HG02938 (cell line): Measurements from ENCODE around the gene CAMTA1.

Experiments used
- ATAC-seq: cut with Tn5 transposase; IDR thresholded peaks from one replicate; pipeline ENCODE4 v1.9.1; 2021; ENCODE audit warnings: mild to moderate bottlenecking, moderate library complexity; ENCODE audit not compliant: unreplicated experiment

CAMTA1 gene

DNA sequence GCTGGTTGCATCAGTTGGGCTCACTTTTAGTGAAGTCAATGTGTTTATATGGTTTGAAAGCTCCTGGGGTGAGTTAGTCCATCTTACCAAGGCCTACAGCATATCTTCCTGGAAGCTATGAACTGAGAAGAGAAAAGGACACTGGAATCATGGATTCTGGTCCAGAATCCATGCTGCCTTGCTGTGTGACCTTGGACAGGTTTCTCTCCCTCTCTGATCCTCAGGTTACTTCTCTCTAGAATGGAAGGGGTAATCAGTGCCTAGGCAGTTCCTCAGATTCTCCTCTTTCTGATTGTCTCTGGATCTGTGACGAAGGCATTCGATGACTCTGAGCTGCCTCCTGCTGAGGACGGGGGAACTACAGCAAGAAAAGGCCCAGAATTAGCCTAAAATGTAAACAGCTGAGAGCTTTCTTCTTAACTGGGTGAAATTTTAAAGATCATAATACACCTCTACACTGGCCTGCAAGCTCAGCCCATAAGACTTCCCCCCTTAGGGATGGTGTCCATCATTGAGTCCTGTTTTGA lies 560.9 kb downstream of the CAMTA1 start:
- ATAC-seq, result no peak

DNA sequence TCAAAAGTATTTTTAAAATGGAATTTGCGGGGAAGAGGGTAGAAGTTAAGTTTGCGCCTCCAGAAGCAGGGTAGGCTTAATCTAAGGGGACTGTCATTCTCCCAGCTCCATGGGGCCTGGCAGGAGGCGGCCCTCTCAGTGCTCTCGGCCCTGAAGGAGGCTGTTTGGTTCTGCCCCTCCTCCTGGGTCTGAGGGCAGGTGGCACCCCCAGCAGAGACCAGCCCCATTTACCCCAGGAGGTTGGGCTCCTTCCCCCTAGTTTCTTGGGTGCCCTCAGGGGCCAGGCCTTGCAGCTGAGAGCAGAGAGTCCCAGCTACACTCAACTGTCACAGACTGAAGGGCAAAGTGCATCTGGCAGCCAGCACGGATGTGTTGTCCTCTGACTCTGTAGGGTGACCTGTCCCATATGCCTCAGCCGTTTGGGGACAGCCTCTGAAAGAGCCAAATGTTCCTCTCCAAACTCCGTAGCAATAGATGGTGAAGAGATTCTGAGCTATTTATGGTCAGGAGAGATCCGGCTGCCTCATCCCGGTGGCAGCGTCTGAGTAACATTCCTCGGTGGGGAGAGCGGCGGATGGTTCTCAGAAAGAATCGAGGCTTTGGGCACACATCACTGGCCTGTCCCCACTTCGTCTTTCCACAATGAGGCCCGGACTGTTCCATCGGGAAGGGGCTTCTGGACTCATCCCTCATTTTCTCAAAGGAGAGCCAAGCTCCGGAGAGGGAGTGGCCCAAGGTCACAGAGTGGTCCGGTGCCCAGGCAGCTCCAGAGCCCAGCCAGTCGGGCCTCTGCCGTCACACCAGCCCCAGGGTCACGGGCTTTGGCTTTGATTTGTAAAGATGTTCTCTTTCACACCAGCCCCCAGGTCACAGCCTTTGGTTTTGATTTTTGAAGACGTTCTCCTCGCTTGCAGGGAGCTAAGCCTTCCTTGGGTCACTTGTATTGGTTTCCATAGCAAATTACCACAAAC lies 561.6 kb downstream of the CAMTA1 start:
- ATAC-seq, result no peak

DNA sequence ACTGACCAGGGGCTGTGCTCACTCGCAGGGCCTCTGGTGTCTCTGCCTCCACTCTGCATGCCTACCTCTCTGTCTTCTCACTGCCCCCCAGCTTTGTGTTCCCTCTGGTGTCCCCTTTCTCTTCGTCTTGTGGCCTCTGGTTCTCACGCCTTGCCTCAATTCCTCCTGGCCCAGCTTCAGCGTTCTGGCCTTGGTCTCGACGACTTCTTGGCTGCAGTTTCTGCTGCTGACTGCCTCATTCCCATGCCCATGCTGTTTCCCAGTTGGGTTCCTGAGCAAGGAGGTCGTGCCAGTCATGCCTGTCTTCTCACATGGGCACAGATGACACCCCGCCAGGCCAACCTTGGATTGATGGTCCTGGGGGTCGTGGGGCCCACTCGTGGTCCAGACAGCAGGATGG lies 562.8 kb downstream of the CAMTA1 start:
- ATAC-seq, result no peak

DNA sequence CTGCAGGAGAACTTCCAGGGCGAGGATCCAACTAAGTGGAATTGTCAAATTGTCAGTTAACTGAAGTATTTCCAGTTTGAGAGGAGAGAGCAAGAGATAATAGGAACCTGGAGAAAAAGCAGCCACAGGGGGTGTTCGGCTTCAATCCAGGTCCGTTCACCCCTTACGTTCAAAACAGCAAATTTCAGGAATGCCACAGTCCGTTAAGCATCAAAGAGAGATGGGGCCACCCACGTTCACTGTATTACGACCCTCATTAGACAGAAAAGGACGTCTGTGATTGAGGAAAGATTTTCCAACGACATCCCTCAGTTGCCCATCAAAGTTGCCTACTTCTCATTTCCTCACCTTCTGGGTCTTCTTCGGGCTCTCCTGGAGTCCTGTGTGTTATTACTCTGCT lies 563.3 kb downstream of the CAMTA1 start:
- no peak for ATAC-seq

DNA sequence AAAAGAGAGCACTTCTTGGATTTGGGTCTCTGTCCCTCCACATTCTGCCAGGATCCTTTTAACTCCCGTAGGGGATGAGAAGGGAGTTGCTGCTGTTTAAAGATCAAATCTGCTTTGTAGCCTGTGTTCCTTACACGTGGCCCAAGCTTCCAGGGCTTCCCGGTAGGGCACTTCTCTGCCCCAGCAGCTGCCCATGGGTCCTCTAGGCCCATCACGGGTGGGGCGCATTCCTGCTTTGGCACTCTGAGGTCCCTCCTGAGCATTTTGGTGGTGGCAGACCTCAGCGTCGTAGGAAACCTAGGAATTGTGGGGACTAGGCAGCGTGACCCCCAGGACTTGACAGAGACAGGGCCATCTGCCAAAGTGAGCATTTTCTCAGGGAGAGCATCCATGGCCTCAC lies 565.5 kb downstream of the CAMTA1 start:
- no peak for ATAC-seq

DNA sequence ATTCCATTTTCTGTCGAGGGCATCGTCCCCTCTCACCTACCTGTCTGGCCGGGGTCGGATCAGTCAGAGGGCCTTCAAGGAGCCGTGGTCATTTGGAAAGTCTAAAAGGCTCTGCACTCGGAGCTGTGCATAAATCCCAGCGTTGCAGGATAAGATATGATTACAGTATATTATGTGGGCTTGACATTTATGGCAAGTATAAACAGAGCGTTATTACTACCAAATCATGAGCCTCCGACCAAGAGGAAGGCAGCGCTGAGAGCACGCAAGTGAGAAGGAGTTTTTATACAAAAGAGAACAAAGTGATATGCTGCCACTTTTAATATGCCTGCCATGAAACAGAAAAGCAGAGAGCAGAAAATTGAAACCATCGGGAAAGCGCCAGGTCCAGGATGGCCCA lies 566.4 kb downstream of the CAMTA1 start:
- ATAC-seq, result no peak

DNA sequence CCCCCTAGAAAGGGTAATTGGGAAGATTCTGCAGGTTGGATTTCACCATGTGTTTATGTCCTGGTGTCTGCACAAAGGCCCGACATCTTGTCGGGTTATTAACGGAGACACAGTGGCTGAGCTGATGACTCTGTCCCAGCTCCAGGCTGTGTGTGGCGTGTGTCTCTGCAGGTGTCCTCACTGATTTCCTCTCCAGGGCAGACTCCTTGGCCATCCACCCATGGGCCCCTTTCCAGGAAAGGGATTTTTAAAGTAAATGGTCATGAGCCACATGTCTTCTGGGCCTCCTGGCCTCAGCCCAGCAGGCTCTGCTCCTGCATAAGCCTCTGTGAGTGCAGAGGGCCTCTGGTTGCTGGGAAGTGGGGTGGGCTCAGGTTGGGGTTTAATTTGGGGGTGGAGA lies 567.1 kb downstream of the CAMTA1 start:
- ATAC-seq, result no peak

DNA sequence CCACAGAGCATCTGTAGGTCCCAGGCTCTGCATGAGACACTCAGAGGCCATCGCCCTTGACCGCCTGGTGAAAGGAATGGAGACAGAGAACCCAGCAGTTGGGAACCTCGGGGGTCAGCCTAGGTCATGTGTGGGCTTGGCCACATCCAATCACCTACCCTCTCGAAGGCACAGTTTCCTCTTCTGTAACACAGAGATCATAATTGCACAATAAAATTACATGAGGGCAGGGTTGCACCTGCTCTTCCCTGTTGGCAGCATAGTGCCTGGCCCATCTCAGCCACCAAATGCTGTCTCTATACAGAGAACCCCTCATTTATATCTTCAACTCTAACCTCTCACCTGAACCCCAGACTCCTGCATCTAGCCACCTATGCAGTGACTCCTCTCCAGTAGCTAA lies 567.7 kb downstream of the CAMTA1 start:
- ATAC-seq, result no peak

DNA sequence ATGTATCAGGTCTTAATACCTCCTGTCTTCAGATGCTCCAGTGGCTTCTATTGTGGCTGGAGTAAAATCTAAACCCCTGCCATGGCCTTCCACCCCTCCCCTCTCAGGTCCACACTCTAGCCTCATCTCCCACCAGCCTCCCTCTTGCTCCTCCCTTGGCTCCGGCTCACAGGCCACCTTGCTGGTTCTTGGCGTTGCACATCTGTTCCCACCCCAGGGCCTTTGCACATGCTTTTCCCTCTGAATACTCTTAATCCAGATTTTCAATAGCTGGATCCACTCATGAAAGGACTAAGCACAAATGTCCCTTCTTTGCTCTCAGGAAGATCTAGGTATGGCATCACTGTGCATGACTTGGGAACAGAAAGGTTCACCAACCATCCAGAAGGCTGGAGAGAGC lies 570.4 kb downstream of the CAMTA1 start:
- no peak for ATAC-seq

DNA sequence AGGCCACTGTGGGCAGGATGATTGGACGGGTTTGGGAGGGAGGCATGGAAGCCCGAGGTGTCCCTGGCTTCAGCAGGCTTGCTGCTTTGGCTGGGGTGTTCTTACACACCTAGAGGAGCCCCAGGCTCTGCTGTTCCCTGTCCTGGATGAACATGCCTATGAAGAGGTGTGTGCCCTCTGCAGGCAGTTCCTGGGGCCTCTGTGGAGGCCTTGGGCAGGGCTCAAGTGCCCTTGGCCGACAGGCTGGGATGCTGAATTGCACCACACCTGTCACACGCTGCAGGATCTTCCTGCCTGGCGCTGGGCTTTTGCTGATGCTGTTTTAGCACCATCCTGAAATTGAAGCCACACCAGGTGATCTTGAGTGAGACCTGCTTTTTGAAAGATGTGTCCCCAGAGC lies 570.8 kb downstream of the CAMTA1 start:
- no peak for ATAC-seq

DNA sequence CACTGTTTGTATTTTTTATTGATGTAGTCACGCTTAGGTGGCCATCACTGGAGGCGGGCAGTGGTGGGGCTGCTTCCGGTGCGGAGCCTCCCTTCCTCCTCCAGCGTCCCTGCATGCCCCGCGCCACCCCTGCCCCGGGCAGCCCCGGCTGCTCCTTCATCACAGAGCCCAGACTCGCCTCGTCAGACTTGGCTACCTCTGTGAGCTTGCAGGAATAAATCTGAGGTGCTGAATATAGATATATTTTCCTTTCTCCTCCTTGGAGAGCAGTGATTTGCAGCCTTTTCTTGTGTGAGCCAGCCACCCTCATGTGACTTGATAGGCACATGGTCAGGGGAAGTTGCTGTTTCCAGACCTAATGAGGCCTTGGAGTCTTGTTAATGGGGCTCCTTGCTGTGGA lies 573.2 kb downstream of the CAMTA1 start:
- no peak for ATAC-seq

DNA sequence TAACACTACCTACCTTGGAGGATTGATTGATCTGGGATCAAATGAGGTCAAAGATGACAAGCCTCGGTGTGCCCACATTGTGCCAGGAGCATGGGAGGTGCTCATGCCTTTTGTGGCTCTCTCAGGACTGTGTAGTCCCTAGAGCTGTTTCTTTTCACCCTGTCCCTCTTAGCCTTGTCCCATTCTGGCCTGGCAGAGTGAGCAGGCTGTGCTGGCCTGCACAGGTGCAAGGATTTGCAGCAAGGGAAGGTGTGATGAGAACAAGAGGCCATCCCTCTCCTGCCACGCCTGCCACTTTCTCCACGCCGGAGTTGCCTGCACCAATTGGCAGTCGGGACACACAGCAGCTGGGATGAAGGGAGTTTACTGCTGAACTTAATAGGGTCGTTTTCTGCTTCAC lies 575.3 kb downstream of the CAMTA1 start:
- no peak for ATAC-seq

DNA sequence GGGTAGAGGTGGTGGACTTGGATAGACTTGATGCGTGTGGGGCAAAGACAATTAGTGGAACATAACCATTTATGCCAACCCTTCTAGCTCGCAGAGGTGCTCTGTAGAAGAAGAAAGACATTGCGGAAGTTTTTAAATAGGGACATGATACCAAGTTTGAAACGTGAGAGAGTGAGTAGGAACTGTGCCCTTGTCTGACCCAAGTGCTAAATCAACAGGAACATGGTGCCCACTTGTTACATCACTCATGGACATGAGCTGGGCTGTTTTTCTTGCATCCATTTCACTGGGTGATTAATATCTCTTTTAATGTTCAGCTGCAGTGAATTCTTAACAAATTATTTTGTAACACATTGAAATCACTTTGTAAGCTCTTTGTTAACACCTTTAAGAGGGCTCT lies 577.7 kb downstream of the CAMTA1 start:
- no peak for ATAC-seq

DNA sequence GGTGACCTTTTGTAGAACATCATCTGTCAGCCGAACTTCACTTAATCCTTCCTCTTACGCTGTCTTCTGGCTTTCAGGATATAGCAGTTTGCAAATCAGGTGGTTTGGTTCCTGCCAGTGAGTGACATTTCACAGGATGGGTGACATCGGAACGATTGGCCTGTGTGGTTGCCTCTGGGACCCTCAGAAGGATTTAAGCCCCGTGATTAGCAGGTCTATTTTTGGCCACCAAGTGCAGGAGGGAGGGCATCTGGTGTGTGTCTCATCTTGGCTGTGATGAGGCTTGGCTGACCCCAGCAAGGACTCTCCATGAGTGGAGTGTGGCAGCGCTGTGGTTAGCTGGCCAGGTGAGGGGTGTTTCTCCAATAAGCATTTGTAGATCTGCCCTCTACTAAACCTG lies 578.2 kb downstream of the CAMTA1 start:
- ATAC-seq, result no peak

DNA sequence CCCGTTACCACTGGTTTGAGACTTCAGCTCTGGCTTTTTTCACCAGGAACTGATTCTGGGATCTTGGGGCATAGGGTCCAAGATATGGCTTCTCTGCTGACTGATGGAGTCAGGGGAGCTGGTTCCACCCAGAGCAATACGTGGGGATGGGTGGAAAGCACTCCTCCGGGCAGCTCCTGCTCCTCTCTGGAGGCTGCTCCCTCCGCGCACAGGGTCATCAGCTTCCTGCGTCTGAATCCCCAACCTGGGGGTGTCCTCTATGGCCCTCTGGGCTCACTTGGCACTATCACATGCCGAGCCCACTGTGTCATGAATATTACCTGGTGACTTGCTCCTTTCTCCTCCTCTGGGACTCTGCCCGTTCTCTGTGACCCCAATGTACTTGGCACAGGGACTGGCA lies 580.5 kb downstream of the CAMTA1 start:
- no peak for ATAC-seq

DNA sequence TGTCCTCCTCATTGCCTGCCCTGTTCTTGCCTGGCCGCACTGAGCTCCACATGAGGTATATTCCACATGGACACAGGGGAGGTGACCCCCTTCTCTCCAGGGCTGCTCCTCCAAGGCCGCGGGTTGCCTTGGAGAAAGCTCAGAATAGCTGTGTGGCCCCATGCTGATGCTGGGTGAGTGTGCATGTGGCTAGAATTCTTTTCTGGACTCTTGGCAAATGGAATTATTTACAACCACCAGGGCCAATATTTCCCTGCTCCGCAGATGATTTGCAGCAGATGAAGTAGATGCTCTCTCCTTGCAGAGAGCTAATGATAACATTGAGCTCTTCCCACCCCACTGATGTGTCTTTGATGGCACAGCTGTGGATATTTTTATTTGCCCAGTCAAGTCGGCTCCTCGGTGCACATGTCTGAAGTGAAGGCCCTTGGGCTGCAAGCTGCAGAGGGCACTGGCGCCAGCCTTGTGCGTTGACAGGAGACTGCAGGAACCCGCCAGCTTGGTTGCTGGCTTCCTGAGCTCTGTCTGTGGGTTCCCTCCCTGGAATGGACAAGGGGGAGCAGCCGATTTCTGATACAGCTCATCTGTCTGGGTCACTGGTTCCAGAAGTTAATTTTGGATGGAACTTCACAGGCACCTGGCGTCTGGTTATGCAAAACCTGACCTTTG lies 581.2 kb downstream of the CAMTA1 start:
- no peak for ATAC-seq

DNA sequence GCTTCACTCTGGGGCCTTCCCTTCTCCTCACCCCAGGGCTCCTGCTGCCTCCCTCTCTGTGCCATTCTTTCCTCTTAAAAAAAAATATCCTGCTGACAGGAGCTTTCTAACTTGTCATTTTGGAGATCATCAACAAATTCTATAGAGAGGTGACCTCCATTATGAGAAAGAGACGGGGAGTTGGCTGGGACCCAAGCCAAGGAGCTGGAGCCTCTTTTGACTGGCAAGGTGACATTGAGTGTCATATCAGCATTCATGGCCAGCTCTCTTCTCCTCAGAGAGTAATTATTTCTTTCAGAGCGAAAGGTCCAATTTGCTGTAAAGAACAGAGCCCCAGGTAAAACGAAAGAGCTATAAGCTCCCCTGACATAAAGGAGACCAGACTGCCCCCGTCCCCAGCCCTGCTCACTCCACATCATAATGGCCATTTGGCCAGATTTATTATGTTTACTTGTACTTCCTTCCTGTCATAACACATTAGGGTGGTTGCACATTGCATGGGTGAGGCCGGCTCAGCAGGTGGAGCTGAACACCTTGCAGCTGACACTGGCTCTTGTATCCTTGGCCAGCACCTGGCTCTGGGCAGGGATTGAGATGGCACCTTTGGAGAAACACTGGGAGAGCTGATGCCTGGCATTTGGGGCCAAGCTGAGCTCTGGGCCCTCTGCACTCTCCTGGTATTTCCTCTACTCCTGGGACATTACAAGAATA lies 581.9 kb downstream of the CAMTA1 start:
- ATAC-seq, result no peak

DNA sequence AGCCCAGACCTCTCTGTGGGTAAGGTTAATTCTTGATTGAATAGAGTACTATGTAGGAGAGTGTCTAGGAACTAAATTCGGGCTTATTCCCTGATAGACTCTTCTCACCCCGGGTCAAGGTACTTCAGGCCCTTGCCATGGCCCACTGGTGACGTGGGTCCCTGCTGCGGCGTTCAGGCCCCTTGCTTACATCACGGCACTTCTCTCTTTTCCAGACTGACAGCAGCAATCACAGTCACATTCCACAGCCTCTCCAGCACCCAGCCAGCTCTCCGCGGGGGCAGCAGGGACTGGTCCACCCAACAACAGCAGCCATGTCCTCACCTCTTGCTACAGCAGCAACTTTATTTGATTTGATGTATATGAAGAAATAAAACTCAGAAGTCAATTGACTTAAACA lies 584.6 kb downstream of the CAMTA1 start:
- no peak for ATAC-seq

DNA sequence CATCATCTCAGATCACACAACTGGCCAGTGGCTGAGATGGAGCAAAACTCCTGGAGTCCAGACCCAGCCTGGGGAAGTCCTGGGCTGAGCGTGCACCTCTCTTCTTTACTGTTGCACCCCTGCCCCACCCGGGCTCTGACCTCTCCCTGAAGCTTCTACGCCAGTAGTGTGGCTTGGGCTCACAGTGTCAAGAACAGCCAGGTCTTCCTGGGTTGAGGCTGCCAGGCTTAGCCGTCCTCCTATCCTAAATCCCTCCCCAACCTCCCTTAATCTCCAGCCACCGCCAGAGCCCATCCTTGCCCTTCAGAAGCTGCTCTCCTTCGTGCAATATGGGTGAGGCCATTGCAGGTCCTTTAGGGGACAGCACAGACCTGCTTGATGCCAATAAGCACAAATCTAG lies 586.7 kb downstream of the CAMTA1 start:
- ATAC-seq, result no peak

DNA sequence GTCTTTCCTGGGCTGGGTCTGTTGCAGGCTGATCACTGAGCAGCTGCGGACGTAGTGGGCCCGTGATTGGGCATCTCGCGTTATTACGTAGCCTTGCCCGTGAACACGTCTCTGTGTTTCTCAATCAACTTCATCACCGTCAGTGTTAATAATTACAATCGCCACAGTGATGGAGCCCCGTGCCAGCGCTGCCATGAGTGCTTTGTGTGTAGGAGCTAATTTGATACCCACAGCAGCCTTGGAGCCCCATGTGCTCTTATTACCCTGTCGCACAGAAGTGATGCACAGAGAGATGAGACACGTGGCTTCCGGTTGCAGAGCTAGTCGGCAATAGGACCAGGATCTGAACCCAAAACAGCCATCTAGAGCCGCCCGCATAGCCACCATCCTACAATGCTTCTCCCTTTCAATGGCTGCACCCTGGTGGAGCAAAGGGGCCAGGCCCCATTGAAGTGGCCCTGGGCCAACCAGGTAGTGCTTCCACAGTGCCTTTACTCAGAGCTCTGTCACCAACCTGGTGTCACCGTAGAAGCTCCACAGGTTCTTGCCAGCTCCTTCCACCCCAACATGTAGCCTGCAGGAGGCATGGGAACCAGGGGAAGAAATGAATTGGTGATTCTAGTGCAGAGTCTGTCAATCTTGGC lies 587.3 kb downstream of the CAMTA1 start:
- ATAC-seq, result no peak

DNA sequence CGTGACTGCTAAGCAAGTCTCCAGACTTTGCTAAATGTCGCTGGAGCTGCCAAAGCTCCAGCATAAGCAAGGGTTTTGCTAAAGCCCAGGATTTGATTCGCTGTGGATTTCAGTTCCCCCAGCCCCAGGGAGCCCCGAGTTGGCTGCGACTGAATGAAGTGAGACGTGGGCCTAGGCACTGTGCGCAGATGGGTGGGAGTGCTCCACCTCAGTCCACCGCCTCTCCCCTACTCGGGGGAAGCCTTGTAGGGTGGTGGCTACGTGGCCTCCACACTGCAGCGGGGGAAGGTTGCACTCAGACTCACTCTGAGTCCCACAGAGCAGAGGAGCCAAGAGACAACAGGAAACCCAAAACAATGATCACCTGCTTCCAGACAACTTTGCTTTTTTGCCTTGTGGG lies 588.0 kb downstream of the CAMTA1 start:
- ATAC-seq, result no peak
